Measurements from ENCODE around the gene FRY. TPM values are rescaled to one million over a fixed set of nuclear protein-coding genes. Genes with fewer than 3 reads are reported as not detected.

Gene FRY
- total and polyA plus RNA-seq, 10 of the 15 experiments (the other 5 are each of a cell fraction or from before 2014, with no cell fraction given): 0.18 to 1.4 (median 0.30) TPM

GRCh38 chr13:32199168-32199567 is 167.6 kb downstream of the FRY start (continued):
- no peak for TF ChIP-seq PBX3 (IDR thresholded peaks at IDR 0.05; ENCODE audit: insufficient replicate concordance, low read depth, low read length)

- H3K4me2 ChIP-seq (ENCODE audit: control insufficient read depth, insufficient read depth): no peak overlapping the region
- ChIA-PET RAD21 (ENCODE audit: unreplicated experiment) (no interaction called here), SMC1A (ENCODE audit: uncharacterized antibody, unreplicated experiment) (no interaction called here), CTCF (no interaction called here), POLR2A (no interaction called here)
- H4K20me1 ChIP-seq (ENCODE audit: control insufficient read depth, insufficient read depth): no peaks in the 10 kb centered on the region
- intact Hi-C loops (cut with micrococcal nuclease; ENCODE audit: unreplicated experiment) (no loop called here), in situ Hi-C loops (cut with MboI) (no loop called here)
- H3K27me3 ChIP-seq (replicated peaks in 1 of 2; ENCODE audit: control insufficient read depth in 2 of 2, insufficient read depth in 2 of 2, low read length in 1 of 2): peaks cover 0 to 2% of the 10 kb centered on the region in 2 experiments; a peak in 1 of 4 replicates
- ATAC-seq (no peak), DNase-seq (ENCODE audit: low read depth, low spot score) (no peak), FAIRE-seq (no peak)
- H2AFZ ChIP-seq (ENCODE audit: control insufficient read depth, low read depth, low read length): no peak overlapping the region
- BruUV-seq (replicated peaks): no TSS peak
- no peaks in the 10 kb centered on the region for H3K9me3 ChIP-seq (replicated peaks; ENCODE audit: control insufficient read depth, insufficient read depth, low read length)
- no peak overlapping the region for H3K4me3 ChIP-seq
- no peak overlapping the region for H3K27ac ChIP-seq (ENCODE audit: control insufficient read depth, insufficient read depth)
- no peaks in the 10 kb centered on the region for H3K4me1 ChIP-seq (ENCODE audit: control insufficient read depth, insufficient read depth, low read length)
- no peak overlapping the region for H3K9ac ChIP-seq (ENCODE audit: control insufficient read depth, insufficient read depth, low read length)
- H3K36me3 ChIP-seq (ENCODE audit: control insufficient read depth in 2 of 2, insufficient read depth in 2 of 2, low read length in 1 of 2): no peaks in the 10 kb centered on the region
- 19% methylated on average over 2 of the region's 2 CpGs for WGBS (ENCODE audit: insufficient coverage, insufficient replicate concordance, low lambda C conversion rate, missing lambda C conversion rate)
- H3K79me2 ChIP-seq (ENCODE audit: control insufficient read depth, insufficient read depth, low read length): no peaks in the 10 kb centered on the region
- TF ChIP-seq, protein P1, sequence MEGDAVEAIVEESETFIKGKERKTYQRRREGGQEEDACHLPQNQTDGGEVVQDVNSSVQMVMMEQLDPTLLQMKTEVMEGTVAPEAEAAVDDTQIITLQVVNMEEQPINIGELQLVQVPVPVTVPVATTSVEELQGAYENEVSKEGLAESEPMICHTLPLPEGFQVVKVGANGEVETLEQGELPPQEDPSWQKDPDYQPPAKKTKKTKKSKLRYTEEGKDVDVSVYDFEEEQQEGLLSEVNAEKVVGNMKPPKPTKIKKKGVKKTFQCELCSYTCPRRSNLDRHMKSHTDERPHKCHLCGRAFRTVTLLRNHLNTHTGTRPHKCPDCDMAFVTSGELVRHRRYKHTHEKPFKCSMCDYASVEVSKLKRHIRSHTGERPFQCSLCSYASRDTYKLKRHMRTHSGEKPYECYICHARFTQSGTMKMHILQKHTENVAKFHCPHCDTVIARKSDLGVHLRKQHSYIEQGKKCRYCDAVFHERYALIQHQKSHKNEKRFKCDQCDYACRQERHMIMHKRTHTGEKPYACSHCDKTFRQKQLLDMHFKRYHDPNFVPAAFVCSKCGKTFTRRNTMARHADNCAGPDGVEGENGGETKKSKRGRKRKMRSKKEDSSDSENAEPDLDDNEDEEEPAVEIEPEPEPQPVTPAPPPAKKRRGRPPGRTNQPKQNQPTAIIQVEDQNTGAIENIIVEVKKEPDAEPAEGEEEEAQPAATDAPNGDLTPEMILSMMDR (IDR thresholded peaks at IDR 0.05 in 2 of 3, conservative IDR thresholded peaks at IDR 0.05 in 1 of 3; ENCODE audit: control insufficient read depth in 2 of 3, extremely low read depth in 1 of 3, insufficient read depth in 1 of 3, low read depth in 3 of 3, low read length in 3 of 3): no peak
- TF ChIP-seq E4F1 (IDR thresholded peaks at IDR 0.05; ENCODE audit: borderline replicate concordance, partially characterized antibody): no peak
- no peak for TF ChIP-seq SMAD1 (IDR thresholded peaks at IDR 0.05; ENCODE audit: low read depth, partially characterized antibody)
- TF ChIP-seq ETV6 (conservative IDR thresholded peaks at IDR 0.05 in 1 of 2, IDR thresholded peaks at IDR 0.05 in 1 of 2; ENCODE audit: borderline replicate concordance in 1 of 2, low read depth in 1 of 2): no peak
Measured at GRCh38 chr13:32200741-32201140, 169.2 kb downstream of the FRY start.
